Skeletal muscle cell (primary cell): ENCODE measurements around the gene WWOX.
A peak's percentile ranks its signal among the peaks of the same experiment; 100 is the strongest.

Experiments
- DNase-seq: peaks from one replicate; pipeline ENCODE4 v3.0.0-alpha.2; 2010; ENCODE audit warnings: low read depth
- H3K4me3 ChIP-seq: 2 replicates; pipeline ENCODE4 v1.5.1; 2011; ENCODE audit warnings: low read depth, mild to moderate bottlenecking, control low read depth, low read length, moderate library complexity

WWOX gene

DNA sequence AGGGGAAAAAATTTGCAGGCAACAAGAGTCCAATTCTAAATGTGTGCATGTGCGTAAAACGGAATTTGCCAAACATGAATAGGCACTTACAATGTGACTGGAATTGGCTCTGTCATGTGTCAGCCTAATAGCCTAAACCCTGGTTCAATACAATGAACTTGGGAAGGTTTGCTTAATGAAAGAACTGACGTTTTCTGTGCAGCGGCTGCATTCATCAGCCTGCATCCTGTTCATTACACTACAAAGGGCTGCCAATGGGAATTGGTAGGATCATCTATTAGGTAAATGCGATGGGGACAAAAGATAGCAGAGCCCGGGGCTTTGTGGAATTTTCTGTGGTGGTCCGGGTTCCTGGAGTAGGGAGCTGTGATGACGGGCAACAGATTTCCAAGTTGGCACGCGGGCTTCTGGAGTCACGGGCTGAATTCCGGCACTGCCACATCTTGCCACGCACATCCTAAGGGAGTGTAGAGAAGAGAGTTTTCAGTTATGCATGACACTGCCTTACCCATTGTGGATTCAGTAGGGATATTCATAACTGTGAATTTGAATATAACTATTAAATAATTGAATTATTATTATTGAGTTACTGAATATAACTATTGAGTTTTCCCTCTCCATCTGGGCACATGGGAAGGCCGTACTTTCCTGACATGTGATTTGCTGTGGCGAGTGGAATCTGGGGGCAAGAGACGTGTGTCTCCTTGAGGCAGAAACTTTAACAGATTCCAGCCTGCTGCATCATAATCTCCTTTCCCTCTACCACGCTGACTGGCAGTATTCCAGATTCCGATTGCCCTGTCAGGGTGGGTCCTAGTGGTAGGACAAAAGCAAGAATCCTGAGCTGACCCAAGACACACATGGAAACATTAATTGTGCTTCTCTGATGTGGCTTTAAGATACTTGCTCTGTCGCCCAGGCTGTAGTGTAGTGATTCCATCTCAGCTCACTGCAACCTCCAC lies 565.6 kb downstream of the WWOX start:
- DNase-seq: no peak
- no peak overlapping the region for H3K4me3 ChIP-seq

GRCh38 chr16:78666318-78666717 lies 566.9 kb downstream of the WWOX start:
- DNase-seq: no peak

DNA sequence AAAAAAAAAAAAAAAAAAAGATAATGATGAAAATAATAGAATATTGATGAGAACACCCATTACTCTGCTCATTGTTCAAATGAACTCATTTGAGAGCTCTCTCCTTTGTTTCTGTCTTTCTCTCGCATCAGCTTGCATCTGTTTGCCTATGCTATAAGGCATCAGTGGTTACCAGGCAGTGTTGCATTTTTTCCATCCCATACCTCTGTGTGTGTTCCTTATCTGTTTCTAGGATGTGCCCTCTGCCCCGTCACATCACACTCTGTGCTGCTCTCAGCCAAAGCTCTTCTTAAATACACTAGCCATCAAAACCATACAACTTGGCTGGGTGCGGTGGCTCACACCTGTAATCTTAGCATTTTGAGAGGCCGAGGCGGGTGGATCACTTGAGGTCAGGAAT lies 568.2 kb downstream of the WWOX start:
- no peak for DNase-seq
- H3K4me3 ChIP-seq: no peak overlapping the region

More at GRCh38 chr16:78666318-78666717, 566.9 kb downstream of the WWOX start:
- H3K4me3 ChIP-seq: no peak overlapping the region

GRCh38 chr16:78668393-78668792 lies 568.9 kb downstream of the WWOX start:
- H3K4me3 ChIP-seq: no peak overlapping the region
- no peak for DNase-seq

- DNase-seq: no peak
- no peak overlapping the region for H3K4me3 ChIP-seq
Measured at GRCh38 chr16:78669994-78670393, 570.5 kb downstream of the WWOX start.

DNA sequence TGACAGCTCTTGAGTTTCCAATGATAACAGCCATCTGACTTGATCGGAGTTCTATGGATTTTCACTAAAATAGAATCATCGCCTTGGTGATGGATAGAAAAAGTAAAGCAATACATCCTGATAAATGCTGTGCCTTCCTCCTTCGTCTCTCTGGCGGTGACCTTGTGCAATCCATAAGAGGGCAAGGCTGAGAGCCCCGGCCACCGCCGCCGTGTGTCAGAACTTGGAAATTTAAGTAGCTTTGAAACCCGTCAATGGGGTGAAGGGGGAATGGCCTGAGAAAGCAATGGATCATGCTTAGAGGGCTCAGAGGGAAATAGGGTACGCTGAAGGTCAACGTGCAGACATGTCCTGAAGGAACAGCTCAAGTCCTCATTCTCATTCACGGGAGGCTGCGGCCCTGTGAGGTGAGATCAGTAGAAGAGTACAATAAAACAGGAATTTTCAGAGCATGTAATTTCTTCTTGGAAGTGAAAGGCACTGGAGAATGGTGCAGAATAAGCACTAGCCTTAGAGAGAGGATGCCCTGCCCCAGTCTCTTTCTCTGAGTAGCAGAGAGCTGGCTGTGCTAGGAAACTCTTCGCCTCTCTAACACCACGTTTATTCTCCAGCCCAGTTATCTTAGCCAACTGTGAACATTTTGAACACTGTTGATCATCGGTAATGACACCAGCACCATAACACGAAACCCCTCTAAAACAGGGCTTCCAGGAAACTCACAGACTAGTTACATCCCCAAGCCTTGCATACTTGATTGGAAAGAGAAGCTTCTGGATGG lies 573.5 kb downstream of the WWOX start:
- H3K4me3 ChIP-seq: no peak overlapping the region
- DNase-seq: no peak

GRCh38 chr16:78673884-78674283 lies 574.4 kb downstream of the WWOX start:
- H3K4me3 ChIP-seq: no peak overlapping the region
- no peak for DNase-seq

DNA sequence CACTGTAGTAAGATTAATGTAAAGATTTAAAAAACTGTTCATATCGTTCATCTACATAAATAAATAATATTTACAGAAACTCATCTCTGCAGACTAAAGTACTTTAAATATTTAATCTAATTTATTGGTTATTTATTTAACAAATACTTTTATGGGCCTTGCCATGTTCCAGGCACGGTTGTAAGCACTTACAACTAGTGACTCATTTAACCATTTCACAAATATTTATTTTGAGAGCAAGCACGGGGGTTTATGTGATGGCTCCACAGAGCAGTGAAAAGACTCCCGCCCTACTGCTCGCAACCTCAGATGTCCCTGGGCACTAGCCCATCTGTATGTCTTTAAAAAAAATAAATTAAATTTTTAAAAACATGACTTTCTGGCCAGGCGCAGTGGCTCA lies 575.9 kb downstream of the WWOX start:
- no peak for DNase-seq
- H3K4me3 ChIP-seq: no peak overlapping the region

GRCh38 chr16:78675951-78676792 lies 576.7 kb downstream of the WWOX start:
- no peak overlapping the region for H3K4me3 ChIP-seq
- DNase-seq: no peak

DNA sequence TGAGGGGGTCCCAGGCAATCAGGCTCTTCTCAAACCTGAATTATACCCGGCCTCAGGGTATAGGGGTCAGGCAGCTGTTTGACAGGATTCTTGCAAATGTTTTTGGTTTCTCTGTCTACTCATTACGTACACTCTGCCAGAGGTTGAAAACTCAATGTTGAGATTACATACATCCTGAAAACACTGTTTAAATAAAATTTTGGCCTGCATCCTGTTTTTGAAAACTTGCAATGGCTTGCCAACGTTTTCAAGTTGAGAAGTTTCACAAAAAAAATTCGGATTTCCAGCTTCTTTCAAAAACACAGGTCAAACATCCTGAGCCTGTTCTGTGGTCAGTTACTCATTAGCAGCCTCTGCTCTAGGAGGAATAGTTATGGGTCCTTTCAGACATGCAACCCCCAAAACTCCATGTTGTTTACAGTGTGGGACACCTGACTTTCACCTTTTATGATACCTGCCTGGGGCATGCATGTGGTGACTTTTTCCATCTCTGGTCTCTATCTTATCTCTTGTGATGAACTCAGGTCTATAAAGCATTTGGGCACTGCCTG lies 577.8 kb downstream of the WWOX start:
- no peak for DNase-seq
- no peak overlapping the region for H3K4me3 ChIP-seq

GRCh38 chr16:78679546-78679945 lies 580.1 kb downstream of the WWOX start:
- no peak for DNase-seq
- no peak overlapping the region for H3K4me3 ChIP-seq

GRCh38 chr16:78681743-78682142 lies 582.3 kb downstream of the WWOX start:
- H3K4me3 ChIP-seq: no peak overlapping the region
- DNase-seq: no peak

GRCh38 chr16:78684030-78684611 lies 584.7 kb downstream of the WWOX start:
- no peak overlapping the region for H3K4me3 ChIP-seq
- DNase-seq: peak; percentile 46

DNA sequence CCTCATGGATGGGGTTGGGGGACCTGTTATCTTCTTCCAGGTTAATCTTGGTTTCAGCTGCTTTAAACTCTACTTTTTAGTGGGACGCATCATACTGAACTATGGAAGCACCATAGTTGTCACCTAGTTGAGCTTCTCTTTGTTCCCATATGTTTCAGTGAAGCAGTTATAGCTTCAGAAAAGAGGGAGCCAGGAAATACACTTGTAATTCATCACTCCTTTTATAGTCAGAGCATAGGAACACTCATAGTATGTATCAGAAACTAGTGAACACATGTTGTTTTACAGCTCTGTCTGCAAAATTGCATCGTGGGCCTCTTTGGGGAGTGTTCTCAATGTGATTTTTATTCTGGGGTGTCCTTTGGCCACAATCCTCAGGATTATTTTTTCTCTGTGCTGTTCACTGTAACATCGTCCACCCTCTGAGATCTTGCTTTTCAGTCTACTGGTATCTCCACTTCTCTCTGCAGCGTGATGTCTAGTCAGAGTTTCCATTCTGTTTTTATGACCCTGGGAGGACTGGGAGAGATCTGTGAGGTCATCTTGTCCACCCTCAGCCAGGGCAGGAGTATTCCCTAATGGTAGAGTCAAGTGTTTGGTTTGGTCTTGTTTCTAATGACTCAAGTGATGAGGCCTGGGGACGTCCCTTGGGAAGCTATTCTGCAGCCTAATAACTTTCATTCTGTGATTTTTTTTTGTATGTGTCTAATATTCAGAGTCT lies 585.4 kb downstream of the WWOX start:
- H3K4me3 ChIP-seq: no peak overlapping the region
- no peak for DNase-seq

- DNase-seq: no peak
- H3K4me3 ChIP-seq: no peak overlapping the region
Measured at GRCh38 chr16:78686601-78687000, 587.1 kb downstream of the WWOX start.

DNA sequence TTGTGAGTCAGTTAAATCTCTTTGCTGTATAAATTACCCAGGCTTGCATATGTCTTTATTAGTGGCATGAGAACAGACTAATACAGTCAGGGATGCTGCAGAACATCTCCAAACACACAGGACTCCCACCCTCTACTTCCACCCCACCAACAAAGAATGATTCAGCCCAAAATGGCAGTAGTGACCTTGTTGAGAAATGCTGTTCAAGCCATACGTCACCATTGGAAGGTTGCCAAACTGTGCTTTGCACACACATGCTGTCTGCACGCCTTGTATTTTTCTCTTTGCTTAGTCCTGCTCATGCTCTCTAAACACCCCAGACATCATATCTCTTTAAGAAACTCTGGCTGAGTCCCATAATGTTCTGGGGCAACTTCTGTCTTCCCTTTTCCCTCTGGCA lies 589.6 kb downstream of the WWOX start:
- no peak overlapping the region for H3K4me3 ChIP-seq
- DNase-seq: no peak

GRCh38 chr16:78689536-78689935 lies 590.1 kb downstream of the WWOX start:
- DNase-seq: no peak
- no peak overlapping the region for H3K4me3 ChIP-seq

- no peak overlapping the region for H3K4me3 ChIP-seq
- no peak for DNase-seq
Measured at GRCh38 chr16:78690510-78690909, 591.1 kb downstream of the WWOX start.
